Suprapubic skin (tissue), 4 donors: ENCODE measurements around the gene C3orf20. TPM values are rescaled to one million over a fixed set of nuclear protein-coding genes. Genes with fewer than 3 reads are reported as not detected.

Experiments
- DNase-seq, 2 donors: peaks; one replicate each; pipeline ENCODE4 v3.0.0-alpha.2; 2019; ENCODE audit warnings: low spot score in 2 of 2
- H3K27ac ChIP-seq: fragments of 200-600 bp; sonication (generic); one replicate; pipeline ENCODE4 v1.5.1; 2019
- H3K27me3 ChIP-seq: fragments of 200-600 bp; sonication (generic); one replicate; pipeline ENCODE4 v1.5.1; 2019
- H3K36me3 ChIP-seq: fragments of 200-600 bp; sonication (generic); one replicate; pipeline ENCODE4 v1.5.1; 2019
- H3K4me1 ChIP-seq: fragments of 200-600 bp; sonication (generic); one replicate; pipeline ENCODE4 v1.5.1; 2019
- H3K4me3 ChIP-seq: fragments of 200-600 bp; sonication (generic); one replicate; pipeline ENCODE4 v1.5.1; 2019; ENCODE audit warnings: mild to moderate bottlenecking
- H3K9me3 ChIP-seq: fragments of 200-600 bp; sonication (generic); one replicate; pipeline ENCODE4 v1.5.1; 2019
- EP300 ChIP-seq: sonication (generic); formaldehyde crosslinking; IDR thresholded peaks from one replicate; pipeline ENCODE4 v1.6.1; 2017; ENCODE audit warnings: antibody characterized with exemption
- POLR2A ChIP-seq, 2 donors: fragments of 450-650 bp; IDR thresholded peaks; one replicate each; pipeline ENCODE4 v1.6.1; 2017; ENCODE audit warnings: antibody characterized with exemption in 2 of 2, mild to moderate bottlenecking in 2 of 2, moderate library complexity in 2 of 2
- POLR2AphosphoS5 ChIP-seq, 3 donors: sonication (generic); formaldehyde crosslinking; IDR thresholded peaks; one replicate each; pipeline ENCODE4 v1.6.1; 2017; ENCODE audit warnings: antibody characterized with exemption in 3 of 3
- WGBS: methylation state at CpG from one replicate; pipeline ENCODE4 v1.1.5; 2018; 5-methylcytosine and 5-hydroxymethylcytosine counted together
- total RNA-seq, 4 donors: library from RNA; depleted of rRNA; stranded (reverse); fragments of >200 nt; gene quantifications; one replicate each; pipeline ENCODE4 v1.1.0, GENCODE V29; 2016
- TF ChIP-seq, protein P1 (sequence below), 2 donors: fragments of 200-600 bp in 1 of 2; fragments of 450-650 bp in 1 of 2; sonication (generic) in 1 of 2; IDR thresholded peaks; one replicate each; pipeline ENCODE4 v1.5.1; 2016 to 2019; ENCODE audit warnings: antibody characterized with exemption in 2 of 2, mild to moderate bottlenecking in 1 of 2, moderate library complexity in 1 of 2

Gene C3orf20
- total RNA-seq, 4 donors from 2014 or later = 0.21 TPM; not detected in 3

DNA sequence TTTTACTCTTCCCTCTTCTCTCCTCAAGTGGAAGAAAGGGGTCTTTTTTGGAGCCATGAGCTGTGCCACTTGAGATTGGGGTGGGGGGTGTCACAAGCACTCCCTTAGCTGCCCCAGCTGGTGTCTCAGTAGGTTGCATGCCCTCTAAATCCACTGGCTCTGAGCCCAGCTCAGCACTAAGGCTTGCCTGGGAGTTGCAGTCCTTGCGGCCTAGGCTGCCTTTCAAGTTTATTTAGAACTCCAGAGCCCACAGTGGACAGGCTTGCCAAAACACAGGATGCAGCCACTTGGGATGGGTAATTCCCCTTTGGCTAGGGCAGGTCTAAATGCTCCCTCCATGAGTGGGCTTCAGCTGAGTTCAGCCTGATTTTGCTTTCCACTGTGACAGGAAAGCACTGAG is 24.7 kb downstream of the C3orf20 start:
- H3K9me3 ChIP-seq = no peaks in the 10 kb centered on the region
- TF ChIP-seq POLR2AphosphoS5 (IDR thresholded peaks at IDR 0.05) = no peak
- TF ChIP-seq, protein P1, sequence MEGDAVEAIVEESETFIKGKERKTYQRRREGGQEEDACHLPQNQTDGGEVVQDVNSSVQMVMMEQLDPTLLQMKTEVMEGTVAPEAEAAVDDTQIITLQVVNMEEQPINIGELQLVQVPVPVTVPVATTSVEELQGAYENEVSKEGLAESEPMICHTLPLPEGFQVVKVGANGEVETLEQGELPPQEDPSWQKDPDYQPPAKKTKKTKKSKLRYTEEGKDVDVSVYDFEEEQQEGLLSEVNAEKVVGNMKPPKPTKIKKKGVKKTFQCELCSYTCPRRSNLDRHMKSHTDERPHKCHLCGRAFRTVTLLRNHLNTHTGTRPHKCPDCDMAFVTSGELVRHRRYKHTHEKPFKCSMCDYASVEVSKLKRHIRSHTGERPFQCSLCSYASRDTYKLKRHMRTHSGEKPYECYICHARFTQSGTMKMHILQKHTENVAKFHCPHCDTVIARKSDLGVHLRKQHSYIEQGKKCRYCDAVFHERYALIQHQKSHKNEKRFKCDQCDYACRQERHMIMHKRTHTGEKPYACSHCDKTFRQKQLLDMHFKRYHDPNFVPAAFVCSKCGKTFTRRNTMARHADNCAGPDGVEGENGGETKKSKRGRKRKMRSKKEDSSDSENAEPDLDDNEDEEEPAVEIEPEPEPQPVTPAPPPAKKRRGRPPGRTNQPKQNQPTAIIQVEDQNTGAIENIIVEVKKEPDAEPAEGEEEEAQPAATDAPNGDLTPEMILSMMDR (IDR thresholded peaks at IDR 0.05) = no peak
- TF ChIP-seq POLR2A (IDR thresholded peaks at IDR 0.05) = no peak
- TF ChIP-seq EP300 = no peak
- H3K27ac ChIP-seq = no peak overlapping the region
- DNase-seq = no peak
- H3K4me3 ChIP-seq = no peak overlapping the region
- WGBS = 80% methylated on average over 1 of the region's 1 CpG
- H3K4me1 ChIP-seq = no peaks in the 10 kb centered on the region
- peaks cover 6% of the 10 kb centered on the region for H3K36me3 ChIP-seq
- no peaks in the 10 kb centered on the region for H3K27me3 ChIP-seq

DNA sequence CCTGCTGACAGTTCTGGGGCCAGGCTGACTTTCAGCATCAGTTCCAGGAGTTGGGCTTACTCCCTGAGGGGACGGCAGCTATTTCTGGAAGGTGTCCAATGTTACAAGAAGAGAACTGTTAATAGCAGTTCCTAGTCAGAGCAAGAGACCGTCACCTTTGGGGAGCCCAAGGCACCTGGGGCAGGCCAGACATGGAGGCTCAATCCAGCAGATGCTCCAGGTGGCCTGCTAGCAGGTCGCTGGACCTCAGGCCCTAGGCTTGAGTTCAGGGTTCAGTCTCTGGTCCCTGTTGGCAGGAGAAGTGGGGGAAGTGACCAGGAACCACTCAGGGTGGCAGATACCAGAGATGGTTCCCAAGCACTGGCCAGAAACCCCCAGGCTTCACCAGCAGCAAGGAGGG is 25.9 kb downstream of the C3orf20 start:
- 59% methylated on average over 2 of the region's 3 CpGs for WGBS

DNA sequence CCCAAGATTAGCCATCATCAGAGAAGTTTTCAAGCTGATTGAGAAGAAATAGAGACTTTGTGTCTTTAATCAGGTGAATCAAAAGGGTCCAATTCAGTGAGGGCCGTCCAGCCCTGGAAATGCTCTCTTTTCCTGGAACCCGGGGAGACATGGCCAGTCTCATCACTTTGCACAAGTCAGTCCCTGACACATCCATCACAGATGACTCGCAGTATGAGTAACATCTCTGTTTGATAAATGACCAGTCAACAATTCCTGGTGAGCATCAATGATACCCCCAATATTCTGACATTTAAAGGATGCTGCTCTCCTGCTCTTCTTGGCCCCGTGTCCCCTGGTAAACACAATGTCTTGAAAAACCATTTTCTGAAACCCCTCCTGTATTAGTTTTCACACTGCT is 26.7 kb downstream of the C3orf20 start:
- 89% methylated on average over 4 of the region's 4 CpGs for WGBS
- Histone ChIP-seq H3K4me3 (no peak overlapping the region), H3K27me3 (no peaks in the 10 kb centered on the region), H3K36me3 (peaks cover 6% of the 10 kb centered on the region), H3K9me3 (no peaks in the 10 kb centered on the region), H3K27ac (no peak overlapping the region), H3K4me1 (no peaks in the 10 kb centered on the region)
- DNase-seq = no peak
- TF ChIP-seq POLR2AphosphoS5 (IDR thresholded peaks at IDR 0.05) (no peak), EP300 (no peak), POLR2A (IDR thresholded peaks at IDR 0.05) (no peak)
- TF ChIP-seq, protein P1 (IDR thresholded peaks at IDR 0.05) = no peak

More for the DNA sequence above, 25.9 kb downstream of the C3orf20 start:
- Histone ChIP-seq H3K27me3 (no peaks in the 10 kb centered on the region), H3K4me3 (no peak overlapping the region), H3K9me3 (no peaks in the 10 kb centered on the region), H3K36me3 (peaks cover 6% of the 10 kb centered on the region), H3K27ac (no peak overlapping the region), H3K4me1 (no peaks in the 10 kb centered on the region)
- DNase-seq = no peak
- TF ChIP-seq EP300 (no peak), POLR2A (IDR thresholded peaks at IDR 0.05) (no peak)

DNA sequence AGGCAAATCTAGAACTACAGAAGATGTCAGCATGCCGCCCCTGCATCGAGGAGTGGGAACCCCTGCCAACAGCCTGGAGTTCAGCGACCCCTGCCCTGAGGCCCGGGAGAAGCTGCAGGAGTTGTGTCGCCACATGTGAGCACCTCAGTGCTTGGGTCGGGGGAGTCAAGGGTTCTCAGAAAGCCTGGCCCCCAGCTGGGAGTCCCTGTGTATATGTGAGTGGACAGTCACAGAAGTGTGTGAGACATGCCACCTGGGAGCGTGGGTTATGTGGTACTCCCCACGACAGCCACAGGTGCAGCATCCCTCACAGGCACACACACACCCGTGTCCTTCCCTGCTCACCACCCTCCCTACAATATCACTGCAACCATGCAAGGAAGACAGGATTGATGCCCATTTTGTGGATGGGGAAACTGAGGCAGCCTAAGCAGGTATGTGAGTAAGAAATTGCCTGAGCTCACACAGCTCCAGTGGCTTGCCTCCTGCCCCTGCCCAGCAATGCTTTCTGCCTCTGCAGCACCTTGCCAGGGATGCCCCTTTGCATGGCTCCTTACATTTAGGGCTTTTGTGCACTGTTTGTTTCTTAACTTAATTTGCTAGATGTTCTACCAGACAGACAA is 28.3 kb downstream of the C3orf20 start:
- no peak for DNase-seq
- H3K4me3 ChIP-seq = no peak overlapping the region
- H3K27me3 ChIP-seq = no peaks in the 10 kb centered on the region
- 100% methylated on average over 1 of the region's 9 CpGs for WGBS
- no peaks in the 10 kb centered on the region for H3K4me1 ChIP-seq
- peaks cover 6% of the 10 kb centered on the region for H3K36me3 ChIP-seq
- TF ChIP-seq POLR2A (IDR thresholded peaks at IDR 0.05) (no peak), POLR2AphosphoS5 (IDR thresholded peaks at IDR 0.05) (no peak), EP300 (no peak)
- TF ChIP-seq, protein P1 (IDR thresholded peaks at IDR 0.05) = no peak
- no peak overlapping the region for H3K27ac ChIP-seq
- H3K9me3 ChIP-seq = no peaks in the 10 kb centered on the region

DNA sequence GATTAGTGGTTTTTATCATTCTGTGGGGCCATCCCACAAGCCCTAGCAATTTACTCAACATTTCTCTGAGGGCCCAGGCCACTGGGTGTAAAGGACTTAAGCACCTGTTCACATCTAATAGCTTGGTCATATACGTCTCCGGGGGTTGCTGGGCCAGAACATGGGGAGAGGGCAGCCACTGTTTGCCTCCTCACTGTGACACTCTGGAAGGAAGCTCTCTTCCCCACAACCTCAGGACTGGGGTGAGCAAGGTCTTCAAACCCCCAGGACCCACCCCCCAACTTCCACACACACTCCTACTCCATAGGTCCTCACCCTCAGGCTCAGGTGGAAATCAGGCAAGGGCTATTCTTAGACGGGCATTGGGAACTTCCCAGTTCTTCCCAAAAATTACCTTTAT is 28.9 kb downstream of the C3orf20 start:
- peaks cover 6% of the 10 kb centered on the region for H3K36me3 ChIP-seq
- H3K4me3 ChIP-seq = no peak overlapping the region
- TF ChIP-seq EP300 (no peak), POLR2A (IDR thresholded peaks at IDR 0.05) (no peak), POLR2AphosphoS5 (IDR thresholded peaks at IDR 0.05) (no peak)
- TF ChIP-seq, protein P1 (IDR thresholded peaks at IDR 0.05) = no peak
- H3K4me1 ChIP-seq = no peaks in the 10 kb centered on the region
- no peak overlapping the region for H3K27ac ChIP-seq
- 93% methylated on average over 3 of the region's 3 CpGs for WGBS
- H3K27me3 ChIP-seq = no peaks in the 10 kb centered on the region
- no peak for DNase-seq
- no peaks in the 10 kb centered on the region for H3K9me3 ChIP-seq

DNA sequence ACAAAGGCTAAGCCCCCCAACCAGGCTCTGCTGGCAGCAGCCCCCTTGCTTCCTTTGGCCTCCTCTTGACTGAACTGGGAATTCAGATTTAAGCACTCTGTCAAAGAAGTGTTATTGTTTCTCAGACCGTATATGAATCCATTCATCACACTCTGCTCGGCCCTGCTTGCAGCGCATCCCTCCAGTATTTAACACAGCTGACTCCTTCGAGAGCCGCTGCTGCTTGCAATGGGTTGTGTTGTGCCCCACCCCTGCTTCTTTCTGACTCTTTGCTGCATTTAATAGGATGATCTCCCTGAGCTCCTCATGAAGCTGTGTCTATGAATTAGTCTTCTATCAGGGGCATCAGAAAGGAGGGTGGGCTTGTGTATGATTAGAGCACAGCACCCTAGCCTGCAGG is 31.2 kb downstream of the C3orf20 start:
- H3K27me3 ChIP-seq = no peaks in the 10 kb centered on the region
- no peak overlapping the region for H3K4me3 ChIP-seq
- WGBS = 63% methylated on average over 5 of the region's 5 CpGs
- H3K9me3 ChIP-seq = no peaks in the 10 kb centered on the region
- no peak for DNase-seq
- TF ChIP-seq POLR2A (IDR thresholded peaks at IDR 0.05) (no peak), EP300 (no peak), POLR2AphosphoS5 (IDR thresholded peaks at IDR 0.05) (no peak)
- TF ChIP-seq, protein P1 (IDR thresholded peaks at IDR 0.05) = no peak
- H3K36me3 ChIP-seq = peaks cover 6% of the 10 kb centered on the region
- H3K27ac ChIP-seq = no peak overlapping the region
- H3K4me1 ChIP-seq = no peaks in the 10 kb centered on the region
